Spleen (tissue), 7 donors: ENCODE results near the gene BIN1.

Experiments
- POLR2AphosphoS5 ChIP-seq, 3 donors: sonication (generic); formaldehyde crosslinking; IDR thresholded peaks; one replicate each; pipeline ENCODE4 v1.5.1; 2017; ENCODE audit warnings: antibody characterized with exemption in 3 of 3
- TF ChIP-seq, protein P1 (sequence below), 11 experiments: fragments of 200-600 bp in 7 of 11; fragments of 450-650 bp in 4 of 11; sonication (generic) in 4 of 11; IDR thresholded peaks in 8 of 11; conservative IDR thresholded peaks in 3 of 11; 1 replicate in 7 of 11; 2 replicates in 4 of 11; pipeline versions ENCODE4 v1.4.0 to v1.8.0; 2016 to 2021; ENCODE audit warnings: antibody characterized with exemption in 11 of 11, inconsistent platforms in 4 of 11, mild to moderate bottlenecking in 1 of 11
- donor health status: DM: no; HTN: no; CAD: no; lungs with moderate emphysema.
- donor health status: DM: no; HTN: no; CAD: no.
- donor health status: DM: no; HTN: no; CAD: no.

- no peak for TF ChIP-seq POLR2AphosphoS5 (IDR thresholded peaks at IDR 0.05)
- TF ChIP-seq, protein P1, sequence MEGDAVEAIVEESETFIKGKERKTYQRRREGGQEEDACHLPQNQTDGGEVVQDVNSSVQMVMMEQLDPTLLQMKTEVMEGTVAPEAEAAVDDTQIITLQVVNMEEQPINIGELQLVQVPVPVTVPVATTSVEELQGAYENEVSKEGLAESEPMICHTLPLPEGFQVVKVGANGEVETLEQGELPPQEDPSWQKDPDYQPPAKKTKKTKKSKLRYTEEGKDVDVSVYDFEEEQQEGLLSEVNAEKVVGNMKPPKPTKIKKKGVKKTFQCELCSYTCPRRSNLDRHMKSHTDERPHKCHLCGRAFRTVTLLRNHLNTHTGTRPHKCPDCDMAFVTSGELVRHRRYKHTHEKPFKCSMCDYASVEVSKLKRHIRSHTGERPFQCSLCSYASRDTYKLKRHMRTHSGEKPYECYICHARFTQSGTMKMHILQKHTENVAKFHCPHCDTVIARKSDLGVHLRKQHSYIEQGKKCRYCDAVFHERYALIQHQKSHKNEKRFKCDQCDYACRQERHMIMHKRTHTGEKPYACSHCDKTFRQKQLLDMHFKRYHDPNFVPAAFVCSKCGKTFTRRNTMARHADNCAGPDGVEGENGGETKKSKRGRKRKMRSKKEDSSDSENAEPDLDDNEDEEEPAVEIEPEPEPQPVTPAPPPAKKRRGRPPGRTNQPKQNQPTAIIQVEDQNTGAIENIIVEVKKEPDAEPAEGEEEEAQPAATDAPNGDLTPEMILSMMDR (IDR thresholded peaks at IDR 0.05 in 8 of 11, conservative IDR thresholded peaks at IDR 0.05 in 3 of 11): no peak
Measured at GRCh38 chr2:127092306-127092705, 14.6 kb downstream of the BIN1 start.
